ENCODE results near the gene PGAP1. TPM values are rescaled to one million over a fixed set of nuclear protein-coding genes. Genes with fewer than 3 reads are reported as not detected.
A peak's percentile ranks its signal among the peaks of the same experiment; 100 is the strongest.

Gene PGAP1
- total RNA-seq, 4 donors from 2014 or later, result 15.8 to 26.6 (median 18.8) TPM

DNA sequence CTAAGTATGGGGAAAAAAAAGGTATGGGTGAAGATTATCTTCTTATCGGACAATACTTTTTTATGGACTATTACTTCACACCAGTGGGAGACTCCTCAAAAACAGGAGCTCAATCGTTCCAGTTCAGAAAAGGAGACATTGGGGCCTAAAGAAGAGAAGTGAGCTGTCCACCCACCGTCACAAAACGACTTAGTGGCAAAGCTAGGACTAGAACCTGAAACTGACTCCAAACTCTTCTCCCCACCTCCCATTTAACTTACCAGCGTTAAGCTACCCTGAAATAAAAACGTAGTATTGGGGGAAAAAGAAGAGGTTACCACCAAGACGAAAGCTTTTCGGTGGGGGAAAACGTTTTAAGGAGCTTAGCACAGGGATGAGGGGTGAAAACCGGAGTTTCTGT lies 127.5 kb downstream of the PGAP1 start:
- Histone ChIP-seq H3K4me3 (peak overlapping the region; percentile 59 to 91 (median 80)), H3K27me3 (no peaks in the 10 kb centered on the region), H3K36me3 (peaks cover 0 to 15% (median 4%) of the 10 kb centered on the region in 4 donors), H3K27ac (peak overlapping the region; percentile 73 to 86 (median 82)), H3K9me3 (no peaks in the 10 kb centered on the region), H3K4me1 (peaks cover 6 to 36% (median 15%) of the 10 kb centered on the region in 4 donors)
- 5 to 18% methylated on average over 3 to 10 of the region's 10 CpGs for WGBS, 2 donors (ENCODE audit: low coverage in 1 of 2)
- no peak for TF ChIP-seq EP300 (IDR thresholded peaks at IDR 0.05; ENCODE audit: low read depth)
- in situ Hi-C loops (cut with MboI; ENCODE audit: low pct_ligation_motif_present in 1 of 4, low pct_unique_long_range_greater_than_20kb in 1 of 4, low sequenced_read_pairs in 3 of 4), result loop anchor here in 2 of 4 donors (25.0 kb wide), 2 partner anchors 588 to 613 kb away; no protein-coding TSS in a partner anchor
- DNase-seq, result no peak
- intact Hi-C loops (cut with DNase I; ENCODE audit: low total_unique reads), result no loop called here

DNA sequence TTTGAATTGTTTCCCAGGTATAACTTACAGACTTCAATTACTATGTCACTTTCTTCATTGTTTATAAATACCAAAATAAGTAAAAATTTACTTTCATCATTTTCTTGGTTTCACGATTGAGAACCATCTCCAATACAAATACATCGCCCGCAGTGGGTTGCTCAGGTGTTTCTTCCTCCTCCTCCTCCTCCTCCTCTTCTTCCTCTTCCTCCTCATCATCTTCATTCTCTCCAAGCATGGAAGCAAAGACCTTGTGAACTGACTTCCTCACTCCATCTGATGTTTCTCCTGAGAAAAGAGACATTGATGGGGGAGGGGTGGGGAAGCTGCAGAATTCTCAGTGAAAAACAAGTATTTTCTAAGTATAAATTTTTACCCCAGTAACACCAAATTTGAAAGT lies 133.6 kb downstream of the PGAP1 start:
- Histone ChIP-seq H3K27me3 (no peaks in the 10 kb centered on the region), H3K9me3 (no peaks in the 10 kb centered on the region), H3K27ac (no peak overlapping the region), H3K36me3 (peaks cover 0 to 55% (median 26%) of the 10 kb centered on the region in 4 donors), H3K4me3 (no peak overlapping the region), H3K4me1 (peaks cover 0 to 3% (median 1%) of the 10 kb centered on the region in 4 donors)
- no peak for TF ChIP-seq EP300 (IDR thresholded peaks at IDR 0.05; ENCODE audit: low read depth)
- TF ChIP-seq CTCF (IDR thresholded peaks at IDR 0.05), result no peak
- TF ChIP-seq POLR2AphosphoS5 (IDR thresholded peaks at IDR 0.05), result no peak
- TF ChIP-seq POLR2A (IDR thresholded peaks at IDR 0.05), result no peak
- no peak for DNase-seq
- in situ Hi-C loops (cut with MboI; ENCODE audit: low pct_ligation_motif_present in 1 of 4, low pct_unique_long_range_greater_than_20kb in 1 of 4, low sequenced_read_pairs in 3 of 4), result loop anchor here in 2 of 4 donors (25.0 kb wide), 2 partner anchors 594 to 619 kb away; no protein-coding TSS in a partner anchor
- intact Hi-C loops (cut with DNase I; ENCODE audit: low total_unique reads), result no loop called here
- WGBS, 2 donors (ENCODE audit: low coverage in 1 of 2), result 89 to 95% methylated on average over 3 of the region's 3 CpGs

DNA sequence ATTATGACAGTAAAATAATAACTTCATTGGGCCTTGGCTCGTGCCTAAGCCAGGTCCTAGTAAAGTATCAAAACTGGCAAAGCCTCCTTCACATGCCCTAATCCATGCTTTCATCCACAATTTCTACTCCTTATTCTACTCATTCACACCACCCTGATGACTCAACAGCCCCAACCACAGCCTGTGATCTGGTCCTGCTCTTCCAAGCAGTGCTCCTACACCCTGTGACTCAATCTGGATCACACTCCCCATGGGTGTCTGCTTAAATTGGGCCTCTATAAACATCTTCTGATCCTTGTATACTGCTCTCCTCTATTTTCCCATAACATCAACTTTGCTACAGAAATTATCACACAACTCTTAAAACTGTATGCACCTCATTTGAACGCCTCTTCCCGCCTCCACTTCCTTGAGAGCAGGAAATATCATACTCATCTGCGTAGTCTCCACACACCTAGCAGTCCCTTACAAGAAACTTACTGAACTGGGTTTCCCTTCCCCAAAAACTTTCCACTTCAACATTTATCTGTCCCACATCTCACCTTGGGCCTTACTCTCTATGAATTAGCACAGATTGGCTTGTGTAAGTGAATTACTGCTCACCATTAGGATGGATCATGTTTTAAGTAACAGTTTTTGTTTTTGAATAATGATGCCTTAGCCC lies 142.9 kb downstream of the PGAP1 start:
- intact Hi-C loops (cut with DNase I; ENCODE audit: low total_unique reads) (loop anchor here (10.0 kb wide), 1 partner anchor 621 kb away; no protein-coding TSS in a partner anchor), in situ Hi-C loops (cut with MboI; ENCODE audit: low pct_ligation_motif_present in 1 of 4, low pct_unique_long_range_greater_than_20kb in 1 of 4, low sequenced_read_pairs in 3 of 4) (loop anchor here in 2 of 4 donors (25.0 kb wide), 2 partner anchors 604 to 629 kb away; no protein-coding TSS in a partner anchor)
- Histone ChIP-seq H3K27ac (no peak overlapping the region), H3K9me3 (no peaks in the 10 kb centered on the region), H3K4me1 (no peaks in the 10 kb centered on the region), H3K27me3 (no peaks in the 10 kb centered on the region), H3K4me3 (no peak overlapping the region), H3K36me3 (peaks cover 0 to 66% (median 23%) of the 10 kb centered on the region in 4 donors)
- no peak for DNase-seq
- TF ChIP-seq POLR2AphosphoS5 (IDR thresholded peaks at IDR 0.05) (no peak), EP300 (IDR thresholded peaks at IDR 0.05; ENCODE audit: low read depth) (no peak), POLR2A (IDR thresholded peaks at IDR 0.05) (no peak), CTCF (IDR thresholded peaks at IDR 0.05) (no peak)
- whole genome bisulfite sequencing, 2 donors (ENCODE audit: low coverage in 1 of 2), result 87 to 97% methylated on average over 3 to 4 of the region's 4 CpGs

Small RNA genes lying within 50 kb of the gene (small RNA-seq; reads per million reads assigned to genes)
- gene AC012486.1, result 0 reads per million in 4 donors

Other genes starting within 250 kb of the PGAP1 start
- 10 to 100 TPM in 3 of 4 donors, 1 to 10 TPM in 1; 4.6 to 49.2 (median 34.9) TPM for gene GTF3C3, start 127.0 kb downstream of the PGAP1 start, total RNA-seq
- not detected for gene C2orf66, start 117.4 kb downstream of the PGAP1 start, total RNA-seq